Stomach (tissue), 4 donors: Measurements from ENCODE around the gene MNAT1.

Source experiments
- EP300 ChIP-seq: sonication (generic); formaldehyde crosslinking; IDR thresholded peaks from one replicate; pipeline ENCODE4 v1.6.1; 2017; ENCODE audit warnings: antibody characterized with exemption
- POLR2A ChIP-seq, 4 donors: fragments of 450-650 bp; IDR thresholded peaks; one replicate each; pipeline ENCODE4 v1.6.1; 2016; ENCODE audit warnings: antibody characterized with exemption in 4 of 4, control low read depth in 2 of 4, mild to moderate bottlenecking in 1 of 4, moderate library complexity in 1 of 4
- TF ChIP-seq, protein P1 (sequence below), 7 experiments: fragments of 450-650 bp in 4 of 7; fragments of 200-600 bp in 3 of 7; sonication (generic) in 3 of 7; IDR thresholded peaks; one replicate each; pipeline ENCODE4 v1.5.1; 2016 to 2019; ENCODE audit warnings: antibody characterized with exemption in 7 of 7, control low read depth in 2 of 7, mild to moderate bottlenecking in 1 of 7

DNA sequence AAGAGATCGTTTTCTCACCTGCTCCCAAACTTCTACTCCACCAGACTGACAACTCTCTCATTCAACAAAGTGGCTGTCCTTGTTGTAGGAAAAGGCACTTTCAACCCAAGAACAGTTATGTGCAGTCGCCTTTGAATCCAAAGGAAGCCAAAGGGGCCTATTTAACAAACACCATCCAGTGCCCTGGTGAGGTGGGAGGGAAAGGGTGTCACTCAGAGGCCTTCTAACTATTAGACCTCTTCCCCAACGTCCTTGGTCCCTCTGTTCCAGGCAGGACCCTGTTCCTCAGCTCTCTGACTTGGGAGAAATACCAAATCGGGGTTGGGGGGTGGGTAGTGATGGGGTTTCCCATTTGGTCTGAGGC is 13.6 kb upstream of the MNAT1 start:
- TF ChIP-seq, protein P1, sequence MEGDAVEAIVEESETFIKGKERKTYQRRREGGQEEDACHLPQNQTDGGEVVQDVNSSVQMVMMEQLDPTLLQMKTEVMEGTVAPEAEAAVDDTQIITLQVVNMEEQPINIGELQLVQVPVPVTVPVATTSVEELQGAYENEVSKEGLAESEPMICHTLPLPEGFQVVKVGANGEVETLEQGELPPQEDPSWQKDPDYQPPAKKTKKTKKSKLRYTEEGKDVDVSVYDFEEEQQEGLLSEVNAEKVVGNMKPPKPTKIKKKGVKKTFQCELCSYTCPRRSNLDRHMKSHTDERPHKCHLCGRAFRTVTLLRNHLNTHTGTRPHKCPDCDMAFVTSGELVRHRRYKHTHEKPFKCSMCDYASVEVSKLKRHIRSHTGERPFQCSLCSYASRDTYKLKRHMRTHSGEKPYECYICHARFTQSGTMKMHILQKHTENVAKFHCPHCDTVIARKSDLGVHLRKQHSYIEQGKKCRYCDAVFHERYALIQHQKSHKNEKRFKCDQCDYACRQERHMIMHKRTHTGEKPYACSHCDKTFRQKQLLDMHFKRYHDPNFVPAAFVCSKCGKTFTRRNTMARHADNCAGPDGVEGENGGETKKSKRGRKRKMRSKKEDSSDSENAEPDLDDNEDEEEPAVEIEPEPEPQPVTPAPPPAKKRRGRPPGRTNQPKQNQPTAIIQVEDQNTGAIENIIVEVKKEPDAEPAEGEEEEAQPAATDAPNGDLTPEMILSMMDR (IDR thresholded peaks at IDR 0.05) = no peak
- TF ChIP-seq POLR2A (IDR thresholded peaks at IDR 0.05) (no peak), EP300 (no peak)
